SKM-1 treated with dmso at 0.1 percent for 144 hours (cell line): ENCODE measurements around the gene ALOX5.
A peak's percentile ranks its signal among the peaks of the same experiment; 100 is the strongest.

Source experiments
- DNase-seq: peaks from one replicate; lab custom pipeline; 2025; ENCODE audit not compliant: unreplicated experiment; lab: John Stamatoyannopoulos, UW

ALOX5 gene

GRCh38 chr10:45422866-45423659 lies 49.0 kb downstream of the ALOX5 start:
- no peak for DNase-seq

- DNase-seq: no peak
These were observed 50.0 kb downstream of the ALOX5 start for GRCh38 chr10:45423976-45424499.

GRCh38 chr10:45424668-45425404 lies 50.8 kb downstream of the ALOX5 start:
- no peak for DNase-seq

- no peak for DNase-seq
These were observed 51.9 kb downstream of the ALOX5 start for GRCh38 chr10:45425621-45426563.

GRCh38 chr10:45427262-45427969 lies 53.4 kb downstream of the ALOX5 start:
- no peak for DNase-seq

- no peak for DNase-seq
These were observed 54.0 kb downstream of the ALOX5 start for GRCh38 chr10:45427970-45428366.

- no peak for DNase-seq
These were observed 54.8 kb downstream of the ALOX5 start for GRCh38 chr10:45428611-45429510.

- DNase-seq: no peak
These were observed 55.8 kb downstream of the ALOX5 start for GRCh38 chr10:45429790-45430189.

GRCh38 chr10:45432113-45432512 lies 58.1 kb downstream of the ALOX5 start:
- no peak for DNase-seq

GRCh38 chr10:45432700-45433472 lies 58.9 kb downstream of the ALOX5 start:
- DNase-seq: no peak

GRCh38 chr10:45433716-45434469 lies 59.9 kb downstream of the ALOX5 start:
- DNase-seq: no peak

- peak; percentile 69 for DNase-seq
These were observed 63.8 kb downstream of the ALOX5 start for GRCh38 chr10:45437587-45438465.

- no peak for DNase-seq
These were observed 64.6 kb downstream of the ALOX5 start for GRCh38 chr10:45438466-45439090.

GRCh38 chr10:45439365-45439764 lies 65.3 kb downstream of the ALOX5 start:
- no peak for DNase-seq

- no peak for DNase-seq
These were observed 65.9 kb downstream of the ALOX5 start for GRCh38 chr10:45439873-45440272.

- DNase-seq: no peak
These were observed 66.6 kb downstream of the ALOX5 start for GRCh38 chr10:45440511-45441062.
